ENCODE results near the gene ADSS2. TPM values are rescaled to one million over a fixed set of nuclear protein-coding genes. Genes with fewer than 3 reads are reported as not detected.

The ADSS2 gene
- total and polyA plus RNA-seq, 2 donors (not counting 3 experiments of a cell fraction or from before 2014, with no cell fraction given) = 35.5 to 90.6 TPM

DNA sequence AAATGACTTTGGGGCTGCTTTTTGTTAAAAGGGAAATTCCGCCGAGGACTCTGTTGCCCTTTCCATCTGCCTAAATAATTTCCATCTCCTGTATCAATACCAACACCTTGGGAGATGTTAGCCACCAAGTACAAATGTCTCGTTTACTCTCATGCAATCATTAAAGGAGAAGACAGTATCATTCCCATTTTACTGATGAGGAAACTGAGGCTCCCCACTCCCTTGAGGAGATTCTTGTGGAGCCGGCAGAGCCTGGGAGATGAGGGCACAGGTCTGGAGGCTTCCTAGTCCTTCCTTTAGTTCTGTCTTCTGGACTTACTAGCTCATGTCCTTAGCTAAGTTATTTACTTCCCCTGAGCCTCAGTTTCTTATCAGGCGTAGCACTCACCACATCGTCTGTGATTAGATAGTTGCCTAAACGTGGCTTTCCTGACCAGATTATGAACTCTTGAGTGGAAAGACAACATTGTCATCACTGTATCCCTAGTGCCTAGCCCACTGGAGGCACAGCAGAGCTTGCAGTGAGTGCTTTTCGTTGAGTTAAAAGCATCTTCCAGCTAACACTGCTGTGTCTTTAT is 81.6 kb downstream of the ADSS2 start:
- POLR2A ChIA-PET = no interaction called here

More for the DNA sequence above, 81.6 kb downstream of the ADSS2 start:
- no peaks in the 10 kb centered on the region for H3K9me3 ChIP-seq (replicated peaks; ENCODE audit: control insufficient read depth, insufficient read depth, low read length)
- no peaks in the 10 kb centered on the region for H3K27me3 ChIP-seq (ENCODE audit: control insufficient read depth in 2 of 2, insufficient read depth in 2 of 2, low read length in 2 of 2)
- peaks cover 3% of the 10 kb centered on the region for H3K4me1 ChIP-seq (ENCODE audit: control insufficient read depth, extremely low read depth, insufficient read depth, low read length)
- no peak overlapping the region for H3K4me3 ChIP-seq (replicated peaks in 1 of 3; ENCODE audit: insufficient read depth in 1 of 3, low read depth in 1 of 3, low read length in 3 of 3)
- TF ChIP-seq JUN (IDR thresholded peaks at IDR 0.05; ENCODE audit: borderline replicate concordance, insufficient read depth, insufficient read length, low read depth) (no peak), MYC (IDR thresholded peaks at IDR 0.05; ENCODE audit: low read depth, low read length) (no peak), POLR2A (IDR thresholded peaks at IDR 0.05; ENCODE audit: low read depth, low read length) (no peak), POLR2AphosphoS5 (IDR thresholded peaks at IDR 0.05; ENCODE audit: insufficient read depth, low read depth, low read length) (no peak), FOS (IDR thresholded peaks at IDR 0.05; ENCODE audit: borderline replicate concordance, insufficient read depth, low read length) (no peak), GATA2 (IDR thresholded peaks at IDR 0.05; ENCODE audit: insufficient read depth, insufficient read length, low read depth, low read length) (no peak), EZH2 (IDR thresholded peaks at IDR 0.05; ENCODE audit: borderline replicate concordance, low read depth, low read length, severe bottlenecking) (no peak)
- TF ChIP-seq, protein P1, sequence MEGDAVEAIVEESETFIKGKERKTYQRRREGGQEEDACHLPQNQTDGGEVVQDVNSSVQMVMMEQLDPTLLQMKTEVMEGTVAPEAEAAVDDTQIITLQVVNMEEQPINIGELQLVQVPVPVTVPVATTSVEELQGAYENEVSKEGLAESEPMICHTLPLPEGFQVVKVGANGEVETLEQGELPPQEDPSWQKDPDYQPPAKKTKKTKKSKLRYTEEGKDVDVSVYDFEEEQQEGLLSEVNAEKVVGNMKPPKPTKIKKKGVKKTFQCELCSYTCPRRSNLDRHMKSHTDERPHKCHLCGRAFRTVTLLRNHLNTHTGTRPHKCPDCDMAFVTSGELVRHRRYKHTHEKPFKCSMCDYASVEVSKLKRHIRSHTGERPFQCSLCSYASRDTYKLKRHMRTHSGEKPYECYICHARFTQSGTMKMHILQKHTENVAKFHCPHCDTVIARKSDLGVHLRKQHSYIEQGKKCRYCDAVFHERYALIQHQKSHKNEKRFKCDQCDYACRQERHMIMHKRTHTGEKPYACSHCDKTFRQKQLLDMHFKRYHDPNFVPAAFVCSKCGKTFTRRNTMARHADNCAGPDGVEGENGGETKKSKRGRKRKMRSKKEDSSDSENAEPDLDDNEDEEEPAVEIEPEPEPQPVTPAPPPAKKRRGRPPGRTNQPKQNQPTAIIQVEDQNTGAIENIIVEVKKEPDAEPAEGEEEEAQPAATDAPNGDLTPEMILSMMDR (IDR thresholded peaks at IDR 0.05; ENCODE audit: extremely low read depth in 1 of 2, insufficient read depth in 1 of 2, low read depth in 1 of 2, low read length in 2 of 2) = no peak
- TF ChIP-seq, protein P2, sequence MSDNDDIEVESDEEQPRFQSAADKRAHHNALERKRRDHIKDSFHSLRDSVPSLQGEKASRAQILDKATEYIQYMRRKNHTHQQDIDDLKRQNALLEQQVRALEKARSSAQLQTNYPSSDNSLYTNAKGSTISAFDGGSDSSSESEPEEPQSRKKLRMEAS (IDR thresholded peaks at IDR 0.05; ENCODE audit: insufficient read depth, insufficient read length) = no peak
- BruUV-seq (replicated peaks) = no TSS peak
- H3K36me3 ChIP-seq (ENCODE audit: control insufficient read depth in 2 of 2, extremely low read depth in 1 of 2, insufficient read depth in 2 of 2, low read length in 2 of 2) = no peaks in the 10 kb centered on the region
- H4K20me1 ChIP-seq (replicated peaks; ENCODE audit: control insufficient read depth, extremely low read depth, insufficient read depth, low read length) = no peaks in the 10 kb centered on the region
- DNase-seq (ENCODE audit: low read depth, low spot score) (no peak), FAIRE-seq (no peak)
- H3K79me2 ChIP-seq (ENCODE audit: control insufficient read depth, insufficient read depth, low read length) = no peaks in the 10 kb centered on the region
- H3K9me1 ChIP-seq (replicated peaks; ENCODE audit: control insufficient read depth, extremely low read depth, insufficient read depth, low read length) = no peaks in the 10 kb centered on the region
- dilution Hi-C loops (cut with MboI; ENCODE audit: extremely low pct_ligation_motif_present, low sequenced_read_pairs) = no loop called here
- intact Hi-C loops (cut with micrococcal nuclease) = no loop called here
- no peak overlapping the region for H3K9ac ChIP-seq (replicated peaks; ENCODE audit: extremely low read depth, insufficient read depth, low read length)
- H2AFZ ChIP-seq (ENCODE audit: low read depth, low read length) = no peak overlapping the region
- CTCF ChIA-PET = no interaction called here
- no peak overlapping the region for H3K4me2 ChIP-seq (ENCODE audit: insufficient read depth, low read length)
- no peak overlapping the region for H3K27ac ChIP-seq (ENCODE audit: insufficient read depth, low read depth, low read length)
